ENCODE data around the gene KCNQ1. TPM values are rescaled to one million over a fixed set of nuclear protein-coding genes. Genes with fewer than 3 reads are reported as not detected.

The KCNQ1 gene
- total and polyA plus RNA-seq, 9 of the 15 experiments (the other 6 are each of a cell fraction or from before 2014, with no cell fraction given) = 0.44 TPM; not detected in 8

GRCh38 chr11:2890466-2891294 is 445.9 kb downstream of the KCNQ1 start (continued):
- TF ChIP-seq ZNF655 (CRISPR knock-in tag; IDR thresholded peaks at IDR 0.05) (no peak), ZNF830 (CRISPR knock-in tag; IDR thresholded peaks at IDR 0.05) (no peak), RFX5 (IDR thresholded peaks at IDR 0.05; ENCODE audit: low read depth, low read length) (no peak), ZNF24 (IDR thresholded peaks at IDR 0.05) (no peak), EP400 (IDR thresholded peaks at IDR 0.05) (peak; percentile 90), PHB (CRISPR knock-in tag; IDR thresholded peaks at IDR 0.05) (no peak), FOXO4 (CRISPR knock-in tag; IDR thresholded peaks at IDR 0.05) (no peak), SNRNP70 (optimal IDR thresholded peaks at IDR 0.05; ENCODE audit: low read depth, low read length) (no peak), ZNF239 (CRISPR knock-in tag; IDR thresholded peaks at IDR 0.05) (no peak), HDAC6 (IDR thresholded peaks at IDR 0.05; ENCODE audit: low read depth, low read length) (no peak), PYGO2 (tag; IDR thresholded peaks at IDR 0.05) (no peak), NFE2 (IDR thresholded peaks at IDR 0.05; ENCODE audit: low read depth) (peak; percentile 28; the same call in 1 of the 2 replicates), LEF1 (IDR thresholded peaks at IDR 0.05) (peak; percentile 86), ZBTB12 (CRISPR knock-in tag; IDR thresholded peaks at IDR 0.05) (peak; percentile 70), NCOA2 (IDR thresholded peaks at IDR 0.05; ENCODE audit: partially characterized antibody in 2 of 2) (no peak), RHOXF2B (CRISPR knock-in tag; conservative IDR thresholded peaks at IDR 0.05) (no peak), HMG20B (CRISPR knock-in tag; IDR thresholded peaks at IDR 0.05) (no peak), ZHX1 (conservative IDR thresholded peaks at IDR 0.05; ENCODE audit: low read length) (no peak), CBX1 (IDR thresholded peaks at IDR 0.05; ENCODE audit: low read depth) (peak; percentile 90), CEBPG (CRISPR knock-in tag; IDR thresholded peaks at IDR 0.05) (peak; percentile 29; the same call in 1 of the 2 replicates), CEBPG (tag; conservative IDR thresholded peaks at IDR 0.05 in 1 of 2, IDR thresholded peaks at IDR 0.05 in 1 of 2) (no peak), XRCC5 (IDR thresholded peaks at IDR 0.05; ENCODE audit: low read depth, low read length) (peak; percentile 54; the same call in 1 of the 2 replicates), DLX4 (CRISPR knock-in tag; IDR thresholded peaks at IDR 0.05) (no peak)
